SH-SY5Y (cell line): ENCODE data around the gene SPINT3.

ENCODE experiments used
- GATA2 ChIP-seq: IDR thresholded peaks from 2 replicates; pipeline ENCODE4 v1.6.1; 2011; ENCODE audit warnings: mild to moderate bottlenecking, low read depth, low read length
- GATA3 ChIP-seq: IDR thresholded peaks from 2 replicates; pipeline ENCODE4 v1.6.1; 2011; ENCODE audit warnings: low read depth, mild to moderate bottlenecking, low read length, moderate library complexity

DNA sequence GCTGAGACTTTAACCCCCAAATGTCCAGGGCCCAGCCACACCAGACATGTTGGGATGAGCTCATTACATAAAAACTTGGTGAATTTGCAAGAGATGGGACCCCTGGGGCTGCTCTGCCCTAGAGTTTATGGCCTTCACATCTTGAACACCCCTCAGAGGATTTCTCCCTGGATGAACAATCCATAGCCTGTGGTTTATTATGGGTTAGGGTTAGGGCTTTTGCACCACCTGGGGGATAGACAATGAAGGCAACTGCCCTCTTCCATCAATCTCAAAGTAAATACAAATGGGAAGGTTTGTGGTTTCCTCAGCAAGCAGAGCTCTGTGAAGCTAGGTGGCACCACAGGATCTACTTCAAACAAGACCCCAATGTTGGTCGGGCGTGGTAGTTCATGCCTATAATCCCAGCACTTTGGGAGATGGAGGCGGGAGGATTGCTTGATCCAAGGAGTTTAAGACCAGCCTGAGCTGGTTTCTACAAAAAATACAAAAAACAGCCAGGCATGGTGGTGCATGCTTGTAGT is 17.4 kb downstream of the SPINT3 start:
- TF ChIP-seq GATA3: no peak
- TF ChIP-seq GATA2: no peak
